Measurements from ENCODE around the gene NRSN1. TPM values are rescaled to one million over a fixed set of nuclear protein-coding genes. Genes with fewer than 3 reads are reported as not detected.

NRSN1 gene
- total and polyA plus RNA-seq, 2 of the 13 experiments (the other 11 are each of a cell fraction or from before 2014, with no cell fraction given): not detected

DNA sequence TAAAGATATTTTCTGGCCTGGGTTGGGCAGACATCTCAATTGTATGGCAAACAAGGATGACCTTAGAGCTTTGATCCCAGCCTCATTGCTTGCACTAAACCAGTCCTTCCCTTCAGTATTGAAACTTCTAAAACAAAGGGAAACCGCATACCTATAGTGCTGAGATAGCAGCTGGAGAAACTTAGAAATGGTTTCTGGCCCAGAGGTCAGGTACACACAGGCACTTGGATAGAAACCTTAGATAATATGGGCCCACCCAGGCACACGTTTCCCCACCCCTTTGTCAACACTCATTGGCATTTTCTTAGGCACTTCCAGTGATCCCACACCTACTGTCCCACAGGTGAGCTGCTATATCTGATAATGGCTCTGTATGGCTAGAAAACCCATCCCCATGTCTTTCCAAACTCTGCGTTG lies 22.1 kb downstream of the NRSN1 start (continued):
- TF ChIP-seq AKNA (CRISPR knock-in tag; IDR thresholded peaks at IDR 0.05; ENCODE audit: borderline replicate concordance) (no peak), SMC3 (IDR thresholded peaks at IDR 0.05; ENCODE audit: low read length) (0 out of 2 replicates have a peak, but pooled peaks have one; percentile 1), TCF7L2 (IDR thresholded peaks at IDR 0.05; ENCODE audit: low read depth, low read length) (peak; percentile 91), HOMEZ (CRISPR knock-in tag; IDR thresholded peaks at IDR 0.05; ENCODE audit: low read depth) (peak; percentile 72; the same call in 1 of the 2 replicates), ZC3H4 (CRISPR knock-in tag; IDR thresholded peaks at IDR 0.05; ENCODE audit: borderline replicate concordance) (no peak), MIXL1 (CRISPR knock-in tag; IDR thresholded peaks at IDR 0.05) (peak; percentile 54; the same call in 1 of the 2 replicates), EP300 (IDR thresholded peaks at IDR 0.05; ENCODE audit: low read depth in 2 of 2, low read length in 2 of 2) (peak; percentile 86 to 95; a peak in 3 of 4 replicates), EP300 (CRISPR knock-in tag; IDR thresholded peaks at IDR 0.05; ENCODE audit: borderline replicate concordance) (peak; percentile 84), ZNF670 (CRISPR knock-in tag; IDR thresholded peaks at IDR 0.05; ENCODE audit: borderline replicate concordance) (no peak), ZNF354B (CRISPR knock-in tag; IDR thresholded peaks at IDR 0.05) (no peak), SNAPC5 (CRISPR knock-in tag; IDR thresholded peaks at IDR 0.05; ENCODE audit: borderline replicate concordance) (no peak), NCOR1 (IDR thresholded peaks at IDR 0.05; ENCODE audit: borderline replicate concordance, low read length) (peak; percentile 95), HHEX (CRISPR knock-in tag; IDR thresholded peaks at IDR 0.05) (peak; percentile 91), ZNF605 (CRISPR knock-in tag; IDR thresholded peaks at IDR 0.05) (peak; percentile 43; the same call in 1 of the 2 replicates), ZNF256 (CRISPR knock-in tag; conservative IDR thresholded peaks at IDR 0.05) (peak; percentile 71; the same call in 1 of the 2 replicates)
- TF ChIP-seq, protein P1, sequence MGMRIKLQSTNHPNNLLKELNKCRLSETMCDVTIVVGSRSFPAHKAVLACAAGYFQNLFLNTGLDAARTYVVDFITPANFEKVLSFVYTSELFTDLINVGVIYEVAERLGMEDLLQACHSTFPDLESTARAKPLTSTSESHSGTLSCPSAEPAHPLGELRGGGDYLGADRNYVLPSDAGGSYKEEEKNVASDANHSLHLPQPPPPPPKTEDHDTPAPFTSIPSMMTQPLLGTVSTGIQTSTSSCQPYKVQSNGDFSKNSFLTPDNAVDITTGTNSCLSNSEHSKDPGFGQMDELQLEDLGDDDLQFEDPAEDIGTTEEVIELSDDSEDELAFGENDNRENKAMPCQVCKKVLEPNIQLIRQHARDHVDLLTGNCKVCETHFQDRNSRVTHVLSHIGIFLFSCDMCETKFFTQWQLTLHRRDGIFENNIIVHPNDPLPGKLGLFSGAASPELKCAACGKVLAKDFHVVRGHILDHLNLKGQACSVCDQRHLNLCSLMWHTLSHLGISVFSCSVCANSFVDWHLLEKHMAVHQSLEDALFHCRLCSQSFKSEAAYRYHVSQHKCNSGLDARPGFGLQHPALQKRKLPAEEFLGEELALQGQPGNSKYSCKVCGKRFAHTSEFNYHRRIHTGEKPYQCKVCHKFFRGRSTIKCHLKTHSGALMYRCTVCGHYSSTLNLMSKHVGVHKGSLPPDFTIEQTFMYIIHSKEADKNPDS (CRISPR knock-in tag; IDR thresholded peaks at IDR 0.05): no peak
- TF ChIP-seq, protein P2, sequence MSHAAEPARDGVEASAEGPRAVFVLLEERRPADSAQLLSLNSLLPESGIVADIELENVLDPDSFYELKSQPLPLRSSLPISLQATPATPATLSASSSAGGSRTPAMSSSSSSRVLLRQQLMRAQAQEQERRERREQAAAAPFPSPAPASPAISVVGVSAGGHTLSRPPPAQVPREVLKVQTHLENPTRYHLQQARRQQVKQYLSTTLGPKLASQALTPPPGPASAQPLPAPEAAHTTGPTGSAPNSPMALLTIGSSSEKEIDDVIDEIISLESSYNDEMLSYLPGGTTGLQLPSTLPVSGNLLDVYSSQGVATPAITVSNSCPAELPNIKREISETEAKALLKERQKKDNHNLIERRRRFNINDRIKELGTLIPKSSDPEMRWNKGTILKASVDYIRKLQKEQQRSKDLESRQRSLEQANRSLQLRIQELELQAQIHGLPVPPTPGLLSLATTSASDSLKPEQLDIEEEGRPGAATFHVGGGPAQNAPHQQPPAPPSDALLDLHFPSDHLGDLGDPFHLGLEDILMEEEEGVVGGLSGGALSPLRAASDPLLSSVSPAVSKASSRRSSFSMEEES (CRISPR knock-in tag; IDR thresholded peaks at IDR 0.05): 0 out of 2 replicates have a peak, but pooled peaks have one; percentile 13
